CD4-positive, alpha-beta T cell treated with Interleukin-10 for 1 hour (primary cell): Measurements from ENCODE around the gene ETNPPL.
"Not testable (repeated sequence)": the region's sequence is repeated elsewhere in the genome, so short reads cannot be mapped to it uniquely, and the experiment has no call there.

Experiments used
- DNase-seq: peaks from one replicate; pipeline ENCODE4 v3.0.0-alpha.2; 2020

ETNPPL gene

DNA sequence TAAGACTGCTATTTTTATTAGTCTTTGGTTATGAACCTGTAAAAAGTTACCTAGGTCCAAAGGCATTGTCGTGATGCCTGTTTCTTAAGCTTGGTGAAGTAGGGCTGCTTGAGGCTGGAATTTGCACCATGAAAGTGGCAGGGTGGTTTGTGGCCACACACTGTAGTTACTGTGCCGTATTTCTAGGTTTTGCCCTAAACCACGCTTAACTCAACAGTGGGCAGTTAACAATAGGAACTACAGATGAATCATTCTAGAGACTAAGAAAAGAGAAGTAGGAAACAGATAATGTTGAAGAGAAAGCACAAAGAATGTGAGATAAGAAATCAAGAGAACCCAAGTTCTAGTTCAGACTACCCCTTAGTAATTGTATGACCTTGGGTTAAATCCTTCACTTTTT is 11.5 kb downstream of the ETNPPL start:
- no peak for DNase-seq

DNA sequence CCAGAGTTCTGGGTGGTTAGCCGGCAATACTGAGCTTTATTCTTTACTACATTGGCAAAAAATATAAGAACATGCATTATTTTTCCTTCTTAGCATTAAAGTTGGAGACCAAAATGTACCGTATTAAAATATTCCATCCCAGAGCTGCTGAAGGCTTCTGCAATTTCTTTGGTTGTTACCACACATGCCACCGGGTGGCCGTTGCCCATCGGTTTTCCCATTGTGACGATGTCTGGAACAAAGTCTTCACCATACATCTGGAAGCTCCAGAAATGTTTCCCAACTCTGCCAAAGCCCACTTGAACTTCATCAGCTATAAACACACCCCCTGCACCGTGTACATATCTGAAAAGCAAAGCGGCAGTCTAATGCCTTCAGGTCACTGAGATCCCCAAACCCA is 13.7 kb downstream of the ETNPPL start:
- no peak for DNase-seq

- no peak for DNase-seq
Observed at GRCh38 chr4:108746511-108746910, 16.3 kb downstream of the ETNPPL start.

- DNase-seq: no peak
Observed at GRCh38 chr4:108744307-108744706, 18.5 kb downstream of the ETNPPL start.

GRCh38 chr4:108742451-108743420 is 20.1 kb downstream of the ETNPPL start:
- no peak for DNase-seq

DNA sequence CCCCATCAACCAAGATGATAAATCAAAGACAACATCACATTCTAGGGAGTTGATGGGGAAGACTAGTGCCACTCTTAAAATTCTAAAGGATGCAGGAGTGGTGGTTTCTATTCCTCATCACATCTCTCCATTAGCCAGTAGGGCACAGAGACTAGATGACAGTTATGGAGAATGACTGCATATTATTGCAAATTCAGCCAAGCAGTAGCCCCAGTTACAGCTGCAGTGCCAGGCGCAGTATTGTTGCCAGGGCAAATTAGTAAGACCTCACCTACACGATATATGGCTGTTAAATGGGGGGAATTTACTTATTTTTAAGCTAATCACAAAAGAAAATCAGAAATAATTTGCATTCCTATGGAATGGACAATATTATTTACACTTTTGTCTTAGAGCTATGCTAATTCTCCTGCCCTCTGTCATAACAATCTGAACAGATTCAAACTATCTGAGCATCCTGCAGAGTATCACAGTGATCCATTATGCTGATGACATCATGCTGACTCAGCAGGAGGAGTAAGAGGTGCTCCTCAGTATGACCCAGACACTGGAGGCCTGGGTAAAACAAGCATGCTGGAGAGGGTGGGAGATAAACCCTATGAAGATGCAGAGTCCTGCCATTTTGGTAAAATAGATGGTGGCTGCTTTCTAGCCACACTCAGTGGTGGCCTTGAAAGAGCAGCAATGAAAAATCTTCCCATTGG is 24.7 kb downstream of the ETNPPL start:
- DNase-seq: no peak

- DNase-seq: no peak
Observed at GRCh38 chr4:108731006-108731405, 31.8 kb downstream of the ETNPPL start.

DNA sequence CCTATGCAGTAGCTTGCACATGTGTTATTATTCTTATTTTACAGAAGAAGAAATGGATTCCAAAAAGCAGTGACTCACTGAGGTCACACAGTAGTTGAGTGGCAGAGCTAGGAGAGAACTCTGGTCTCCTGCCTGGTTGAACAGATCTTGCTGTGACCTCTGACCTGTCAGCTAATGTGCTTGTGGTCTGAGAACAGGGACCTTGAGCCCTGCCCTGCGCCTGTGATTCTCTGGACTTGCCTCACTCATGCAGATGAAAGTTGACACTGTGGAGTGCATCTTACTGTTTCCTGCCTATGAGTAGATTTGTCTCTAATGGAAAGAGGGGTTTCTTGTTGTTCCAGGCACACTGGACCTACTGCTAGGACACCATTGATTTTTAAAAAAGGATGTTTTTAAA is 32.3 kb downstream of the ETNPPL start:
- no peak for DNase-seq

DNA sequence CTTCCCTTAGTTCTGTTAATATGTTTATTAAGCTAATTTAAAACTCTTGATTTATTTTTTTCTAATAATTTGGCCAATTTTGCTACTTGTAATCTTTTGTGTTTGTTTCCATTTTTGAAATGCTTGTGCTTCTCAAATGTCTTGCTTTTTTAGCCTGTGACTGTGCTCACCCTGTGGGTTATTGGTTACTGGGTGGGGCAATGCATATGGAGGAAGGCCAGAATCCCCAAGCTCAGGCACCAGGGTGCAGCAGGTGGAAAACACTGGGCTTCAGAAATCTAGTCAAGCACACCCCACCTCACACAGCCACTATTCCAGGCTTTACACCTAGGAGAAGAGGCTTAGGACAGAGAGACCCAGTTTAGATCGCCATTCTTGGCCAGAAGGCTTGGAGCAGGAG is 33.1 kb downstream of the ETNPPL start:
- no peak for DNase-seq

DNA sequence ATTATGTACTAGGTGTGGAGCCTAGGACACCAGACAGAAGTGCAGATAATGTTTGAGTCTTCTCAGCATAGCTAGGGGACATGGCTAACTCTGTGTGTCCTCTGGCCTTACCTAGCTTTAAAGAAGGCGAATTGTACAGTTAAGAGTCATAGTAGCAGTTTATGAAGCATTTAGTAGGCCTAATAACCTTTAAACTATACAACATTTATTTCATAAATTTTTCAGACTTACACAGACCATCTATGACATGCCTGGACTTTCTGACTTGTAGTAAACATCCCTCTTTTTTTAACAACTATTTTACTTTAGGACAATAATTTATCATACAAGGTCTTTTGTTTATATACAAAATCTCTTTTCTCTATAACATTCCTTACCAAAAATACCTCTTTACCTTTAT is 37.4 kb downstream of the ETNPPL start:
- no peak for DNase-seq

DNA sequence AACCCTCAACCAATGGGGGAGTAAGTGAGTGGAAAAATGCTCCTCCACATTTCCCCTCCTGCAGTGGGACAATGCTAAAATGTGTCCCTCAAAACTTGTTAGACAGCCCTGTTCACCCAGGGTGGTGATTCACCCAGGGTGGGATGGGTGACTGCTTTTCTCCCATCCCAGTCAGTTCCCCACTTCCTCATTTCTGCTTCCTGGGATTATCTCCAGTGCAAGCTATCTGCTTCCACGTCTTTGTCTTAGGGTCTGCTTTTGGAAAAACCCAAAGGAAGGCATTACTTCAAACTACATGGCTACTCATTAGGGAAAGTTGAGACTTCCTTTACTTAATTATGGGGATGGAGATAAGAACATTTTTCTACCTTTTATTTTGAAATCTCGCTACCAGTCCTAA is 45.5 kb downstream of the ETNPPL start:
- DNase-seq: no peak

DNA sequence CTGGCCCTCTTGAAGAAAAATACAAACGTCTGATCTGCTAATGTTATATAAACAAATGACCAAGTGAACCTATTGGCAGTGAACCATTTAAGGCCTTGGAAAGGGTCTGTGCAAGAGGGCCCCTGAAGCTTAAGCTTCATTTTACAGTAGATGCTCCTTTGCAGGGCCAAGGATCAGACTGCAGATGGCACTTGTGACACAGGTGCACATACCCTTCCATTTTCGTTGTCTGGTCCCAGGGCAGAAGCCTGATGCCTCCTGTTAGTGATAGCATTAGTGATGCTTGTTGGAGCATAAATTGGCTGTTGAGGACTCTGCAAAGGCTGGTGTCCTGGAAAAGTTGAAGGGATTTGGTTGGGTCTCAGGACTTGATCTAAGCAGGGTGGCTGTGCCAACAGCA is 46.5 kb downstream of the ETNPPL start:
- DNase-seq: no peak

DNA sequence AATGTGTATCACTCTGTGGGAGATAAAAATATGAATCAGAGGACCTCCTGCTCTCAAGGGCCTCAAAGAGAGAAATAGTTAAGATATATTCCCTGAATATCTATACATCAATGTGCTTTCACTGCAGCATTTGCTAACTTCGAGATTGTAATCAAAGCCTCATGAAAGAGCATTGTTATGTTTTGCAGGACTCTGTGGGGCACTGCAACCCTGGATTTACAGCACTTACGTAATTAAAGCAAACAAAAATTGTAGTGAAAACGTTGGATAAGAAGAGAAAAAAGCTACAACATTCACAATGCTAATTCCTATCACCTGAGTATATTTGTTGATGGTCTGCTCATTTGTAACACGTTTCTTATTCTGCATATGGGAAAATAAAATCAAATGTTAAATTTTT is 48.0 kb downstream of the ETNPPL start:
- DNase-seq: no peak

GRCh38 chr4:108710578-108710977 is 52.3 kb downstream of the ETNPPL start:
- not testable (repeated sequence) for DNase-seq

DNA sequence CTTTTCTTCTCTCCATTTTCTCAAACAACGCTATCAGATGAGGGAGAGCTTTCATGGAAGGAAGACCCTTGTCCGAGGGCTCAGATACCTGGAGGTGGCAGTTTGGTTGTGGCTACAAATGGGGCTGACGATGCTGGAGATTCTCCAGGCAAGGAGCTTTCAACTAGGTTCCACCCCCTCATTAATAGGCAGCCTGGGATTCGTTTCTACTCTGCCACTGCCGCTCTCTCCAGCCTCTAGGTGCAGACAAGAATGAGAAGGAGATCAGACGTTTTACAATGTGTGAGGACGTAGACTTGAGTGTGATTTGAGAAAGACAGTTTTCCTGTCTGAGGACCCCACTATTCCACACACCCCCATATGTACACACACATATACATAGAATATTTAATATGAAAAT is 53.1 kb downstream of the ETNPPL start:
- DNase-seq: no peak

DNA sequence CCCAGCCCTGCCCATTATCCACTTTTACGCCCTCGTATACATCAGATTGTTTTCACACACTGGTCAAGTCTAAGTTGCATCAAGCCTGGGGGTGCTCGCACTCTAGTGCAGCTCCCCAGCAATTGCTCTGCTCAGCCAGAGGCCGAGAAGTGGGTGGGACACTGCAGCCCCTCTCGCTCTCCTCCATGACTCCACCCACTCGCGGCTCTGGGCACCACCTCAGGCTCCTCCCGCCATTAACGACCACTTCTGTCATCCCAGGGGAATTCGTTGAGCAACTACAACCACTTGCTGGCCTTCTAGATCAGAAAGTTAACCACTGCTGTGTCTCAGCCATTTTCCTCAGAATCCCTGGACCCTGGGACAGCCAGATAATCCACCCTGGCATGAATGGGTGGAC is 53.6 kb downstream of the ETNPPL start:
- DNase-seq: no peak

DNA sequence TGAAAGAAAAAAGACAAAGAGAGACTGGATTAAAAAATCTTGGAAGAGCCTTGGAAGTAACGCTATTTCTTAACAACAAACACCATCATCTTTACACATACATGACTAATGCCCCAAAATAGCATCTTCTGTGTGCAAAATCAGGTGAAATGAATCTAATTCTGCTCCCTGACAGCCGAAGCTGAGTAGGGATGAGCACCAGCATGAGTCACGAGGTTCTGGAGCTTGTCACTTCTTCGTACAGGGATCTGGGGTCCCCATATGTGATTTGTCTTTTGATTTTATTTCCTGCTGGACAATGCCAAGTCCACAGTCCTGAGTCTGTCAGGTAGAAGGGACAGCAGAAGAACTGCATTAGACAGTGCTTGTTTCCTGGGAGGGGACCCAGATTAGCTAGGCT is 56.6 kb downstream of the ETNPPL start:
- no peak for DNase-seq

GRCh38 chr4:108703966-108704365 is 58.9 kb downstream of the ETNPPL start:
- DNase-seq: no peak

DNA sequence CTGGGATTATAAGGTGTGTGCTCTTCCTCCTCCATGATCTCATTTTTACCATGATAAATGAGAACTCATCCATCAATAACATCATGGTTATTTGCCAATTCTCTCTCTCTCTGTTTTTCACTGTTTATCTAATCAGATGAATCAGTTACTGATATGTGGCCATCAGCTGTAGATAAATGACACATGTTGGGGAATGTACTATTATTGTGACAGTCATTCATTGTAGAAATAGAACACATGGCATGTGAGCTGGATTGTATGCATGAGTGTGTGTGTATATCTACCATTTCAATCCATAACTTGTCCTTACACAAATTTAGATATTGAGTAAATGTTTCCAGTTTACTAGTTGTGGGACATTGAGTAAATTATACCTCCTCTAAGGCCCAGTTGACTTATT is 59.5 kb downstream of the ETNPPL start:
- no peak for DNase-seq

GRCh38 chr4:108702960-108703359 is 59.9 kb downstream of the ETNPPL start:
- no peak for DNase-seq

- DNase-seq: no peak
Observed at GRCh38 chr4:108700081-108700757, 62.6 kb downstream of the ETNPPL start.

- DNase-seq: no peak
Observed at GRCh38 chr4:108696160-108696559, 66.7 kb downstream of the ETNPPL start.

GRCh38 chr4:108695062-108695461 is 67.8 kb downstream of the ETNPPL start:
- DNase-seq: no peak

DNA sequence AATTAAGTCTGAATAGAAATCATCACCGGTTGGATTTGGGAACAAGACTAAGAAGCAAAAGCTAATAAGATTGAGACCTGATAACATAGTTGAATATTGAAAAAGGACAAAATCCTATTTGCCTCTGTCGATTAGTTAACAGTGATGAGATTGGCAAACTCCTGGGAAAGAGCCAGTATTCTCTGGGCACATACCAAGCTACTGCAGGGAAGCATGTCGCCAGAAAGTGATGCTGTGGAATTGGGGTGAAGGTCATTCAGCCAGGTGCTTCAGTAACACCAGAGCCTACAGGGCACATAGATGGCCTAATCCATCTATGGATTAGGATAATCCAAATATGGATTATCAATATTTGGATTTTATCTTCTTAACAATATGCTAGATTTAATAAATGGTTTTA is 68.4 kb downstream of the ETNPPL start:
- no peak for DNase-seq
